HG03139 (cell line): Measurements from ENCODE around the gene FHIT.

Experiments
- ATAC-seq: cut with Tn5 transposase; IDR thresholded peaks from one replicate; pipeline ENCODE4 v1.9.1; 2021; ENCODE audit not compliant: unreplicated experiment

The FHIT gene

GRCh38 chr3:61172684-61173083 lies 78.6 kb downstream of the FHIT start:
- ATAC-seq, result no peak

- no peak for ATAC-seq
These were observed 79.0 kb downstream of the FHIT start for GRCh38 chr3:61172203-61172602.

GRCh38 chr3:61169621-61170251 lies 81.5 kb downstream of the FHIT start:
- ATAC-seq, result no peak

GRCh38 chr3:61168286-61168685 lies 83.0 kb downstream of the FHIT start:
- no peak for ATAC-seq

GRCh38 chr3:61162965-61163364 lies 88.3 kb downstream of the FHIT start:
- ATAC-seq, result no peak

- ATAC-seq, result no peak
These were observed 92.6 kb downstream of the FHIT start for GRCh38 chr3:61158667-61159066.

- no peak for ATAC-seq
These were observed 93.0 kb downstream of the FHIT start for GRCh38 chr3:61158216-61158615.

- ATAC-seq, result peak; percentile 58
These were observed 93.8 kb downstream of the FHIT start for GRCh38 chr3:61157414-61157813.

- no peak for ATAC-seq
These were observed 95.5 kb downstream of the FHIT start for GRCh38 chr3:61155701-61156292.

- no peak for ATAC-seq
These were observed 96.6 kb downstream of the FHIT start for GRCh38 chr3:61154457-61155198.

- no peak for ATAC-seq
These were observed 99.2 kb downstream of the FHIT start for GRCh38 chr3:61152071-61152470.

- no peak for ATAC-seq
These were observed 102.0 kb downstream of the FHIT start for GRCh38 chr3:61149236-61149635.

GRCh38 chr3:61146010-61146890 lies 105.0 kb downstream of the FHIT start:
- ATAC-seq, result no peak

GRCh38 chr3:61141697-61142096 lies 109.6 kb downstream of the FHIT start:
- ATAC-seq, result no peak

GRCh38 chr3:61141227-61141626 lies 110.0 kb downstream of the FHIT start:
- no peak for ATAC-seq

- ATAC-seq, result no peak
These were observed 111.6 kb downstream of the FHIT start for GRCh38 chr3:61139686-61140085.

GRCh38 chr3:61138401-61138800 lies 112.9 kb downstream of the FHIT start:
- no peak for ATAC-seq

- ATAC-seq, result no peak
These were observed 115.1 kb downstream of the FHIT start for GRCh38 chr3:61136191-61136590.

GRCh38 chr3:61134532-61134931 lies 116.7 kb downstream of the FHIT start:
- no peak for ATAC-seq

GRCh38 chr3:61132062-61132461 lies 119.2 kb downstream of the FHIT start:
- ATAC-seq, result no peak

- ATAC-seq, result no peak
These were observed 132.4 kb downstream of the FHIT start for GRCh38 chr3:61118830-61119229.
